ENCODE results near the gene LDLRAD4.

DNA sequence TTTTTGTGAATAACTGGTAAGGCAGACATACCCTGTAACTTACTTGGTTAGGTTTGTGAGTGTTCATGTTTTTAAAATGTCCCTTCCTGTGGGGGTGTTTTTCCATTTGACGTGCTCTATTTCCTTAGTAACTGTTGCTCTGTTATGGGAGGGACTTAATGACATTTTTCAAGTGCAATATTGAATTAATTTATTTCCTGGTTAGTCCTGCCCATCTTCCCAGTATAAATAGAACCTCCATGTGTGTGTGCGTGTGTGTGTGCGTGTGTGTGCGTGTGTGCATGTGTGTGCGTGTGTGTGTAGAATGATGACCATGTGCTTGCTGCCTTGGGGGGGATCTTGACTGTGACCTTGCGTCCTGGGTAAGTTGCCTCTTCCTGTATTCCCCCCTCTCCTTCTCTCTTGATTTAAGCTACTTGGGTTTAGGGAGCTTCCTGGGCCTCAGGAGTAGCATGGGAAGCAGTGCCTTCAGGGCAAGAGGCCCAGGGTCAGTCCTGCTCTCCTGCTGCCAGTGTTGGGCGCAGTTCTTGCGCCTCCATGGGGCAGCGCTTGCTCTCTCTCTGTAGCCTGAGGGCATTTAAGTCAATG, 163.9 kb downstream of the LDLRAD4 start:
- TF ChIP-seq, protein P1, sequence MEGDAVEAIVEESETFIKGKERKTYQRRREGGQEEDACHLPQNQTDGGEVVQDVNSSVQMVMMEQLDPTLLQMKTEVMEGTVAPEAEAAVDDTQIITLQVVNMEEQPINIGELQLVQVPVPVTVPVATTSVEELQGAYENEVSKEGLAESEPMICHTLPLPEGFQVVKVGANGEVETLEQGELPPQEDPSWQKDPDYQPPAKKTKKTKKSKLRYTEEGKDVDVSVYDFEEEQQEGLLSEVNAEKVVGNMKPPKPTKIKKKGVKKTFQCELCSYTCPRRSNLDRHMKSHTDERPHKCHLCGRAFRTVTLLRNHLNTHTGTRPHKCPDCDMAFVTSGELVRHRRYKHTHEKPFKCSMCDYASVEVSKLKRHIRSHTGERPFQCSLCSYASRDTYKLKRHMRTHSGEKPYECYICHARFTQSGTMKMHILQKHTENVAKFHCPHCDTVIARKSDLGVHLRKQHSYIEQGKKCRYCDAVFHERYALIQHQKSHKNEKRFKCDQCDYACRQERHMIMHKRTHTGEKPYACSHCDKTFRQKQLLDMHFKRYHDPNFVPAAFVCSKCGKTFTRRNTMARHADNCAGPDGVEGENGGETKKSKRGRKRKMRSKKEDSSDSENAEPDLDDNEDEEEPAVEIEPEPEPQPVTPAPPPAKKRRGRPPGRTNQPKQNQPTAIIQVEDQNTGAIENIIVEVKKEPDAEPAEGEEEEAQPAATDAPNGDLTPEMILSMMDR (conservative IDR thresholded peaks at IDR 0.05; ENCODE audit: low read depth, low read length) = no peak
- TF ChIP-seq EZH2 (IDR thresholded peaks at IDR 0.05; ENCODE audit: low read length, unreplicated experiment) (no peak), EZH2phosphoT487 (IDR thresholded peaks at IDR 0.05; ENCODE audit: borderline replicate concordance, low read length) (no peak)
